GM21825 (cell line): ENCODE measurements around the gene AMN1.
"Not testable (repeated sequence)": the region's sequence is repeated elsewhere in the genome, so short reads cannot be mapped to it uniquely, and the experiment has no call there.

Source experiments
- ATAC-seq: cut with Tn5 transposase; IDR thresholded peaks from one replicate; pipeline ENCODE4 v1.9.1; 2021; ENCODE audit warnings: mild to moderate bottlenecking, moderate library complexity; ENCODE audit not compliant: unreplicated experiment

Gene AMN1

DNA sequence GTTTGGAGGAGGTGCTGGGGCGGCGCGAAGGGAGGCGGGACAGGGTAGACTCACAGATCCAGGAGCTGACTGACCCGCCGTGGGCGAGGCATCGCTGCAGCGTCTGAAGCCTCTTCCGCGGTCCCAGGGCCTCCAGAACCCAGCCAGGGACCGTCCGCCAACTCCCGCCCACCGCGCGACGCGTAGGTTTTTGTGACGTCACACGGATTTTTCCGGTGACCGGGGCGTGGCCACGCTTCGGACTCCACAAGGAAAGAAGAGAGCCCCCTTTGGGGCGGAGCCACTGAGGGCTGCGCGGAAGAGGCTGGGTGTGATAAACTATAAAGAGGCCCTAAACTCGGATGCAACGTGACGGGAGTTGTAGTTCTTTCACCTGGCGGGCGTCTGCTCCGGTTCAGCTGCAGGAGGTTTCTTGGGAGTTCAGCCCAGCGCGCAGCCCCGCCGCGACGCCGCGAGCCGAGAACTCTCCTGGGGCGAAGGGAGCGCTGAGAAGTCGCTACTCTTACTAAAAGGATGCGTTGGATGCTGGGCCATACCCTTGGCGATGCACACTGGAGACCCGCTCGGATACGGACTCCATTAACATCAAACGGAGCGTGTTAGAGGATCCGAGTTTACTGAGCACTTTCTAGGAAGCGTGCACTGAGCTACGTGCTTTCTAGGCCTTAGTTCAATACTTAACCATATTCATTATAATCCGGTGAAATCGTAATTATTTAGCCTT is at the start of gene AMN1:
TSS of gene AMN1 (minus strand) at position 105 of the 724 bp plus-strand sequence. CDS start at position 92, 13 bp downstream.
- peak; percentile 93 for ATAC-seq

DNA sequence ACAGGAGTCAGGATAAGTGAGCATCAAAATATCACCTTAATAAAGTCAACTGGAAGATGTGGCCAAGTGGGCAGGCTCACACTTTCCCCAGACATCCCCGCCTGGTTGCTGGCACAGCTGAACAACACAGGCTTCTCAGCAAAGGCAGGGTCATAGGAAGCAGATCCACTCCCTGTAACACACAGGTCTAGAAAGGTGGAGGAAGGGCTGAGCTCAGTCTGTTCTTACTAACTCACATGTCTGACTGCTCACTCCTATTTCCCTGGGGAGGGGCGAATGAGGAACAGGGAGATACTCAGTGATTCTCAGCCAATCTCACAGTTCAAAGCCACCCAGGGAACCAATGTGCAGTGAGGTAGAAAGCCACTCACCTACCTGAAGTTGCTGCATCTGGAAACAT is 45.0 kb upstream of the AMN1 start:
- peak; percentile 70 for ATAC-seq

DNA sequence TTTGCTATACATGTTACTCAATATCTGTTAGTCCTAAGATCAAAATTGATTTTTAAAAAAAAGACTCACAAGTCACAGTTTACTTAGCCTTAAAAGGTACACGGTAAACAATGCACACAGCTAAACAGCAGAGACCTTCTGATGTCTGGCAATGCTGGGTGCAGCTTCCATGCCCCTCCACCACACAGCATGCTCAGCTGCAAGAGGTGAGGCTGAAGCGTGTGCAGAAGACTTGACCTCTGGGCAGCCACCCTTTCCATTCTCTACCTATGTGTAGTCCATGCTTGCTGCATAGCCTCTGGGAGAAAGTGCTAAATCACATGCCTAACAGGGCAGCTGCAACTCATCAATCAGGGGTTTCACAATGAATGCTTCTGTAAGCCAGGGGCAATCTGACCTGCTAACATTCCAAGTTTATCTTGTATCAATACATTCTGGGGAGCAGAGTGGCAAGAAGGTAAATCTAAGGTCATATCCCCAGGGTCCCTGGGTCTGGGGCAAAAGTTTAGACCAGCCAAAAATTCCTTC is 44.5 kb upstream of the AMN1 start:
- peak; percentile 50 for ATAC-seq

DNA sequence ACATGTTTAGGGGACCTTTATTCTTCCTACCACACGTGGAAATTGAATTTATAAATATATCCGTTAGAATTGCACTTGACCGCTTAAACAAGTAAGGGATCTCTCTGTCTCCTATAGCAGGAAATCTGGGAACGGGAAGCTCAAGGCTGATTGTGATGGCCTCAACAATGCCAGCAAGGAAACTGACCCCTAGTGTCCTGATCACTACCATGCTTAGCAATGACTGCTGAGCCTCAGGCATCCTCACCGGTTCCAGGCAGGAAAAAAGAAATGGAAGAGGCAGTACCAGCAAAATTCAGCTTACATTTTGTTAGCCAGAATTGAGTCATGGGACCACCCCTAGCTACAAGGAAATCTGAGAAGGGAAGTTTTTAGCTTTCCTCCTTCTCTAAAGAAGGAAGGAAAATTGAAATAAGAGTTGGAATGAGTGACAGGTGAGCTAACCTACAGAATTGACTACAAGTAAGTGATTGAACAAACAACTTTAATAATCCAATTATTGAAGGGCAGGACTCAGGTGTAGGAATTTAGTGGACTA is 43.9 kb upstream of the AMN1 start:
- ATAC-seq: no peak

DNA sequence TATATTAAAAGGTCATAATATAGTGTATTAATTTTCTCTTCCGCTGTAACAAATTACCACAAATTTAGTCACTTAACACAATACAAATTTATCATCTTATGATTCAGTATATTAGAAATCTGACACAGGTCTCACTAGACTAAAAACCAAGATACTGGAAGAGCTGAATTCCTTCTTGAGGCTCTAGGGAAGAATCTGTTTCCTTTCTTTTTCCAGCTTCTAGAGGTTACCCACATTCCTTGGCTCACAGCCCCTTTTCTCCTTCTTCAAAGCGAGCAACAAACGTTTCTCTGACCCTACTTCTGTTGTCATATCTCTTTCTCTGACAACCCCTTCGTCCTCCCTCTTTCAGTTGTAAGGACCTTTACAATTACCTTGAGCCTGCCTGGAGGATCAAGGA is 43.4 kb upstream of the AMN1 start:
- ATAC-seq: no peak

DNA sequence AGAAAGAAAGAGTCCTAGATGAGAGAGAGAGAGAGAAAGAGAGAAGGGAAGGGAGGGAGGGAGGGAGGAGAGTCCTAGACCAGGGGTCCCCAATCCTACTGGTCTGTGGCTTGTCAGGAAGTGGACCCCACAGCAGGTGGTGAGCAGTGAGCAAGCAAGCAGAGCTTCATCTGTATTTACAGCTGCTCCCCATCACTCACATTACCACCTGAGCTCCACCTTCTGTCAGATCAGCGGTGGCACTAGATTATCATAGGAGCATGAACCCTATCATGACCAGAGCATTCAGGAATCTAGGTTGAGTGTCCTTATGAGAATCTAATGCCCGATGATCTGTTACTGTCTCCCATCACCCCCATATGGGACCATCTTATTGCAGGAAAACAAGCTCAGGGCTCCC is 39.2 kb upstream of the AMN1 start:
- ATAC-seq: no peak

DNA sequence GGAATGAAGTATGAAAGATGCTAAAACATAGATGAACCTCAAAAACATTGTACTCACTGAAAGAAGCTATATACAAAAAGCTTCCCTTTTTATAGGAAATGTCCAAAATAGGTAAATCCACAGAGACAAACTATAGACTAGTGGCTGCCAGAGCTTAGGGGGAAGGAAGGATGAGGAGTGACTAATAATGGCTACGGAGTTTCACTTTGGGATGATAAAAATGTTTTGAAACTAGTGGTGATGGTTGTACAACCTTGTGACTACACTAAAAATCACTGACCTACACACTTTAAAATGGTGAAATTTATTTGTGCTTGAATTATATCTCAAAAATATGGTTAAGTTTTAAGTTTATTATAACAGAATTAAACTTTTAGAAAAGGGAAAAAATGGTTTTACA is 37.1 kb upstream of the AMN1 start:
- no peak for ATAC-seq

DNA sequence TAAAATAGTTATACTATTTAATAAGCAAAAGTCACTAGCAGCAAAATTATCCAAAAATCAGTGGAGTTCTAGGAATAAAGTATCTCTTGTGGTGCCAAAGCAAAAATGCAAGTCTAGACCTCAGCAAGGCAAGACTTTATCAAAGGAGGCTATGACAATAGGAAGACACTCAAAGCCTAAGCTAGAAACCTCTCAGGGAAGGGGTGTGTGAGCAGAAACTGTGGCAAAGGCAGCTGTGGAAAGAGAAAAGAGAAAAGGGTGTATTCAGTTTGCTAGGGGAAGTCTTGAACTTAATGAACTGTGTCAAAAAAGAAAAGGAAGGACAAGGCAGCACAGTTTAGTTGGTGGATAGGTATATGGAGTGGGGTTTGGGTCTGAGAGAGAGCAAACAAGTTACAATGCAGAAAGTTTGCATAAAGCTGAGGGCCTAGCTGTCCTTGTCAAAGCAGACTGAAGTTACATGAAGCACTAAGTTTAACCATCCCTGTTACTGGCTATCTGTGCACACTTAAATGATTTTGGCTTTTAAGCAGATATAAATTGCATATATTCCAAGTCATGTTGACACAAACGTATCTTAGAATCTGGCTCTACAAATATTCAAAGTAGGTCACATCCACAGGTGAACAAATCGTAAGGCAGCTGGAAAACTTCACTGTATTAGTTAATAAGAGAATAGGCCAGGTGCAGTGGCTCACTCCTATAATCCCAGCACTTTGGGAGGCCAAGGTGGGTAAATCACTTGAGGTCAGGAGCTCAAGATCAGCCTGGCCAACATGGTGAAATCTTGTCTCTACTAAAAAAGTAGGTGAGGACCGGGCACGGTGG is 31.0 kb upstream of the AMN1 start:
- ATAC-seq: peak; percentile 50

DNA sequence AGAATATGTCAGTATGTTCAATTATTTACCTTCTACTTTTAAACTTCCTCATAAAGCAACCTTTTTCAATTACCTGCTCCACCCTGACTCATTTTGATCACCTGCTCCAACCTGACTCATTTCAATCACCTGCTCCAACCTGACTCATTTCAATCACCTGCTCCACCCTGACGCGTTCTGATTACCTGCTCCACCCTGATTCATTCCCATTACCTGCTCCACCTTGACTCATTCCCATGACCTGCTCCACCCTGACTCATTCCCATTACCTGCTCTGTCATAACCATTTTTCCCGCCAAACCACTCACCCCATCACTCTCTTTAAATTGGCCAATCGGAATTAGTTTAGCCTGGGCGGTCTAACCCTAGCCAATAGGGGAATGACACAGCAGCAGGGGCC is 29.5 kb upstream of the AMN1 start:
- ATAC-seq: not testable (repeated sequence)

DNA sequence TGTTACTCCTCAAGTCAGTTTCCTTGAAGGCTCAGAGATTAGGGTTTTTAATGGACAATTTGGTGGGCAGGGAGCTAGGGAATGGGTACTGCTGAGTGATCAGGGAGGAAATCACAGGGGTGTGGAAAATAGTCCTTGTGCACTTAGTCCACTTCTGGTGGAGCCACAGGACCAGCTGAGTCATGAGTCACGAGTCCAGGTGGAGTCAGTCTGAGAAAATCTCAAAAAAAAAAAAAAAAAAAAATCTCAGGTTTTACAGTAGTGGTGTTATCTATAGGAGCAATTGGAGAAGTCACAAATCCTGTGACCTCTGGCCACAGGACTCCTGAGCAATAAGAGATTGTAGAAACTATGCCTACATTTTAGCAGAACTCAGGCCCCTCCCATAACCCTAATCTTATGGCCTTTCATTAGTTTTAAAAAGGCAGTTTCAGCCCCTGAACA is 28.2 kb upstream of the AMN1 start:
- no peak for ATAC-seq

DNA sequence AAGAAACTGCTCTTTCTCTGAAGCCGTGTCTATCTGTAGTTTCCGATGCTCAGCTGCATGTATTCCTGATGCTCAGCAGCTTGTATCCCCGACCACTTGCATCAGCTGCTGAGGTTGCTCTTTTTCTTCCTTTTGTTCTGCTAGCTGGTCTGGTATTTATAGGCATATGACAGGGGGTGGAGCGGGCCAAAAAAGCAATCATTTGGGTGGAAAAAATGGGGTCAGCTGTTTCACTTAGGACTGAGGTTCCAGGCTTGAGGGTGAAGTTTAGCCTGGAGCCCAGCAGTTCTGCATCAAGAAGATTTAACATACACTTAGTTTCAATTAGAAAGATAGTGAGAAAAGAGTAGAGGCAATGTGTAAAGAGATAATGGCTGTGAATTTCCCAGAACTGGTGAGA is 23.6 kb upstream of the AMN1 start:
- ATAC-seq: no peak

DNA sequence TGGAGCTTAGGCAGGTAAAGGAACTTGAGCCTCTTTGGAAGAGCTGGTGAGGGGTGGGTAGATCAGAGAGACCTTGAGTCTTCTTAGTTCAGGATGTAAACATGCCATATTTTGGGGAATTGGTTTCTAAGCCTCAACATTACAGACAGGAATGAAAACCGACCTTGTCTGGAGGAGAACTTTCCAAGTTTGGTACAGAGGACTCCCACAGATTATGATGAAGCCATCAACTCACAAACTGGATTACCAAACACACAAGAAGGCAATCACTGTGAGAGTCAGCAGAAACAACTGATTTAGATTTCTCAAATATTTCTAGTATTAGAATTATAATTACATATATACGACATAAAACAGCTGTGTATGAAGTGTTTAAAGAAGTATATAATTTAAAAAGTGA is 22.3 kb upstream of the AMN1 start:
- ATAC-seq: no peak

DNA sequence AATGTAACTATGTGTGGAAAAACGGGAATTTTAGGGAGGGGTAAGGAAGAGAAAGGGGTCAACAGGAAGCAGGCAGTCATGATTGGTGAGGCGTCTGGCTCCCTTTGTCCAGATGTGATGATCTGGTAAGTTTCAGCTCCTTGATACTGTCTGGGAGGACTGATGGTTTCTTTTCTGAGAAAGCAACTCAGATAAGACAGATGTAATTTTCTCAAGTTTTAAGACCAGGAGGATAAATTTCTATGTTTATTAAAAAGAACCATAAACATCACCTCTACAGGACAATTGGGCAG is 21.9 kb upstream of the AMN1 start:
- no peak for ATAC-seq

DNA sequence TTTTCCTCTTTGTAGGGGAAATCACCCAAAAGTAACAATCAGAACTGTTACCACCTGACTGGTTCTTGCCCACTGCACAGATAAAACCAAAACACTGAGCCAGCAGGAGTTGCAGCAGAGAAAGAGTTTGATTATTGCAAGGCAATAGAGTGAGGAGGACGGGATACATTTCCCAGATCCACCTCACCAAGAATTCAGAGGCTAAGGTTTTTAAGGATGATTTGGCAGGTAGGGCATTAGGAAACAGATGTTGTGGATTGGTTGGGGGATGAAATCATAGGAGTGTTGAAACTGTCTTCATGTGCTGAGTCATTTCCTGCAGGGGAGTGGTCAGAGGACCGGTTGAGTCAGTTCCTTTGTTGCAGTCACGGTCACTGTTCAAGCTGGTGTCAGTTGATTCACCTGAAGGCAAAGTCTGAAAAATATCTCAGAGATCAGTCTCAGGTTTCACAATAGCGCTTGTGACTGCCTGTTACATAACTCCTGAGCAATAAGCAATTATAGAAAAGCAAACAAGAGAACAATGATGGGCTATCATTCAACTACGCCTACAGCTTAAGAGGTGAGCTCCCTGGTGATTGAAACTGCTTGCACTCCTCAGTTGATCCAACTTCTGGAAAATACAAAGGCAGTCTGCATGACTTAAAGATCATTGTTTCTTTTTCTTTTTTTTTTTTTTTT is 20.3 kb upstream of the AMN1 start:
- ATAC-seq: peak; percentile 81

DNA sequence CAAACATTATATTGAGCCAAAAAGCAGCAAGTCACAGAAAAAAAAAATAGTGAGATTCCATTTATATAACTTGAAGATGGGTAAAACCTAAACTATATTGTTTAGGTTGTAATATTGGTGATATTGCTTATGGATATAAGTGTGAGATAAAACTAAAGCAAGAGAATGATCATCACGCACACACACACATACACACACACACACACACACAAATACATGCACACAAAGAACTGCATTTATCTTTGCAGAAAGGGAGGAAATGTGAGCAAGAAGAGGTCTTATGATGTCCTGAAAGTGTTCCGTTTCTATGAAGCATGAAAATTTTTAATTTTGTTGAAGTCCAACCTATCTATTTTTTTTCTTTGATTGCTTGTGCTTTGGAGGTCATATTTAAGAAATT is 16.4 kb upstream of the AMN1 start:
- ATAC-seq: no peak

DNA sequence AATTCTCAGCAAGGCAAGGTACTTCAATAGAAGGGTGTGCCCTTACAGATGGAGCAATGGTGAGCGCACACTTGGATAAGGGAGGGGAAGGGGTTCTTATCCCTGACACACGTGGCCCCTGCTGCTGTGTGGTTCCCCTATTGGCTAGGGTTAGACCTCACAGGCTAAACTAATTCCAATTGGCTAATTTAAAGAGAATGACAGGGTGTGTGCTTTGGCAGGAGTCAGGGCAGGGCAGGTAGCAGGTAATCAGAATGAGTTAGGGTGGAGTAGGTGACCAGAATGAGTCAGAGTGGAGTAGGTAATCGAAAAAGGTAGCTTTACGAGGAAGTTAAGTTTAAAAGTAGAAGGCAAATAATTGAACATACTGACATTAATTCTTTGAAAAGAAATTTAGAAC is 15.5 kb upstream of the AMN1 start:
- not testable (repeated sequence) for ATAC-seq

DNA sequence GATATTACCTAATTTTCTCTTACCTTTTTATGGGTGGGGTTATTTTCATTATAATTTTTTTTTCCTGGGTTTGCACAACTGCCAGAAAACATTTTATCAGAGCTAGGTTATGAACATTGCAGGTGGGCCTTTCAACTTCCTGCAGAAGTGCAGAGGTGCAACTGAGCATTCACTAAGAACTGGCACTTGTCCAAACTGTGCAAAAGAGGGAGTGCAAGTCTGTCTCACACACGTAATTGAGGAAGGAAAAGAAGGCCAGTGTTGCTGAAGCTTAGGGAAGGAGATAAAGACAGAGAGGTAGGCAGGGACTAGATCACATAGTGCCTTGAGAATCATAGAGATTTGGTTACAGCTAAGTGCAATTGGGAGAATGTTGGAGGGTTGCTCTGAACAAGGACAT is 14.1 kb upstream of the AMN1 start:
- no peak for ATAC-seq

DNA sequence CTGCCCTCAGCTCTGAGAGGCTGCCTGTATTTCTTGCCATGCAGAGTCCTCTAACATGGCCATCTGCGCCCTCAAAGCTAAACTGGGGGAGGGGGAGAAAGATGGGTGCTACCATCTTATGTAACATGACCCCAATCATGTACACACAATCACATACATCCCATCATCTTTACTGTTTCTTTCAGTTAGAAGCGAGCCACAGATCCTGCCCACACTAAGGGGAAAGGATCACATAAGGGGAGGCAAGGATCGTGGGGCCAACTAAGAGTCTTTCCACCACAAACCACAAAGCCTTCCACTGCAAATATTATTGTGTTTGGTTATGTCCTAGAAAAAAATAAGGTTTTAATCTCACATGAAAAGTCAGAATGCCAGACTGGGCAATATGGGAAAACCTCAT is 11.8 kb upstream of the AMN1 start:
- ATAC-seq: no peak

DNA sequence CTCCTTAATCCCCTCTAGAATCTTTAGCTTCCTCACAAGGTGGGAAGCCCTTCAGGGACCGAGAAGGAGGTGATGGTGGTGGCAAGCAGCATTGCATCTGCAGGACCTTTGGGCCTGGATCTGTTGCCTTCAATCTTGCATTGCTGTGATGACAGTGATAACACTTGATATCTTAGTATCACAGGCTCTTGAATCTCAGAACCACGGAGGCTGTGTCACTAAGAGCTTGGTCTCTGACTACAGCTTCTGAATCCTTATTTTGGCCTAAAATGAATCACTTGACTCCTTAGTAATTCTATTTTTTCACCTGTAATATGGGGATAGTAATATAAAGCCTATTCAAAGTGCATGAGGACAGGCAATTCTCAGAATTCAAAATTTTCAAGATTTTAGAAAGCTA is 8.9 kb upstream of the AMN1 start:
- ATAC-seq: no peak

DNA sequence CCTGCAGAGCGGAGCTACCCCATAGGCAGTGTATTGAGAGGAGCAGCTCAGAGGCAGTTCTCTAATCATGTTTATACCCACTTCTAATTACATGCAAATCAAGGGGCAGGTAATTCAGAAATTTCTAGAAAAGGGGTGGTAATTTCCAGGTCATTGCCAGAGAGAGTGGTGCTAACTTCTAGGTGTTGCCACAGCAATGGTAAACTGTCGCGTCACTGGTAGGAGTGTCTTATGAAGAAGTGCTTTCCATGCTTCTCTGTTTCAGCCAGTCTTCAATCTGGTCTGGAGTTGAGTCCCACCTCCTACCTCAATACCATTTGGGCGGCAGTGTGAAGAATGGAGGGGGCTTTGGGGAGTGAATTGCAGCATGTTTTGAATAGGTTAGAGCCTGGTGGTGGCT is 8.5 kb upstream of the AMN1 start:
- ATAC-seq: no peak

DNA sequence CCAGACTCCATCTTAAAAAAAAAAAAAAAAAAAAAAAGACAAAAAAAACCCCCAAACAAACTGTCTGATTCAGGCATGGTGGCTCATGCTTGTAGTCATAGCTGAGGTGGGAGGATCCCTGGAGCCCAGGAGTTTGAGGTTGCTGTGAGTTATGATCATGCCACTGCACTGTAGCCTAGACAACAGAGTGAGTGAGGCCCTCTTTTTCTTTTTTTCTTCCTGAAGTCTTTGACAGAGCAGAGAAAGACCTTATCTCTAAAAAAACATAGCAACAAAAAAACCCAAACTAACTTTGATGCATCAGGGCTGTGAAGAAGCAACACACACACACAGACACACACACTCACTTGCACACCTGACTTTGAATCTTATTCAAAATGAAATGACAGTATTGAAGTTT is 7.7 kb upstream of the AMN1 start:
- ATAC-seq: no peak
